Stomach (tissue), 4 donors: ENCODE results near the gene CLCNKA.

Experiments used
- EP300 ChIP-seq: sonication (generic); formaldehyde crosslinking; IDR thresholded peaks from one replicate; pipeline ENCODE4 v1.6.1; 2017; ENCODE audit warnings: antibody characterized with exemption
- POLR2A ChIP-seq, 4 donors: fragments of 450-650 bp; IDR thresholded peaks; one replicate each; pipeline ENCODE4 v1.6.1; 2016; ENCODE audit warnings: antibody characterized with exemption in 4 of 4, control low read depth in 2 of 4, mild to moderate bottlenecking in 1 of 4, moderate library complexity in 1 of 4
- POLR2AphosphoS5 ChIP-seq, 3 donors: sonication (generic); formaldehyde crosslinking; IDR thresholded peaks; one replicate each; pipeline ENCODE4 v1.6.1; 2016; ENCODE audit warnings: antibody characterized with exemption in 3 of 3
- TF ChIP-seq, protein P1 (sequence below), 7 experiments: fragments of 450-650 bp in 4 of 7; fragments of 200-600 bp in 3 of 7; sonication (generic) in 3 of 7; IDR thresholded peaks; one replicate each; pipeline ENCODE4 v1.5.1; 2016 to 2019; ENCODE audit warnings: antibody characterized with exemption in 7 of 7, control low read depth in 2 of 7, mild to moderate bottlenecking in 1 of 7

DNA sequence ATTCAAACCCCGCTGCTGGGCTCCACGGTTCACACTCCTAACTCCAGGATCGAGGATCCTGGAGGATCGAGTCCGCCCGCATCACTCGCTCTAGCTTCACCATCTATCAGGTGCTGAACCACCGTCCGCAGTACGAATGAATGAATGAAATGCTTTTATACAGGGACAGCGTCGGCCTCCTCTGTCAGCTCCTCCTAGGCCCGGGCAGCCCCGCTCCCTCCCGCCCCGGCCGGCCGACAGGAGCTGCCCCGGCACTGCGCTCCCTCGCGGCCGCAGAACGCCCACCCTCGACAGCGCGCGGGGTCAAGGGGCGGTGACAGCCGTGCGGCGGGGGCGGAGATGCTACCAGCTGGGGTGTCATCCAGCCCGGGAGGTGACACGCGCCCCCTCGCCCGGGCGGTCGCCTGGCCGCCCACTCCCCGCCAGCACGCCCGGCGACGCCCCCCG lies 46.5 kb upstream of the CLCNKA start:
- TF ChIP-seq, protein P1, sequence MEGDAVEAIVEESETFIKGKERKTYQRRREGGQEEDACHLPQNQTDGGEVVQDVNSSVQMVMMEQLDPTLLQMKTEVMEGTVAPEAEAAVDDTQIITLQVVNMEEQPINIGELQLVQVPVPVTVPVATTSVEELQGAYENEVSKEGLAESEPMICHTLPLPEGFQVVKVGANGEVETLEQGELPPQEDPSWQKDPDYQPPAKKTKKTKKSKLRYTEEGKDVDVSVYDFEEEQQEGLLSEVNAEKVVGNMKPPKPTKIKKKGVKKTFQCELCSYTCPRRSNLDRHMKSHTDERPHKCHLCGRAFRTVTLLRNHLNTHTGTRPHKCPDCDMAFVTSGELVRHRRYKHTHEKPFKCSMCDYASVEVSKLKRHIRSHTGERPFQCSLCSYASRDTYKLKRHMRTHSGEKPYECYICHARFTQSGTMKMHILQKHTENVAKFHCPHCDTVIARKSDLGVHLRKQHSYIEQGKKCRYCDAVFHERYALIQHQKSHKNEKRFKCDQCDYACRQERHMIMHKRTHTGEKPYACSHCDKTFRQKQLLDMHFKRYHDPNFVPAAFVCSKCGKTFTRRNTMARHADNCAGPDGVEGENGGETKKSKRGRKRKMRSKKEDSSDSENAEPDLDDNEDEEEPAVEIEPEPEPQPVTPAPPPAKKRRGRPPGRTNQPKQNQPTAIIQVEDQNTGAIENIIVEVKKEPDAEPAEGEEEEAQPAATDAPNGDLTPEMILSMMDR (IDR thresholded peaks at IDR 0.05): no peak
- TF ChIP-seq POLR2AphosphoS5 (IDR thresholded peaks at IDR 0.05) (no peak), EP300 (no peak), POLR2A (IDR thresholded peaks at IDR 0.05) (no peak)
